ENCODE data around the gene TMEM219.

TMEM219 gene

GRCh38 chr16:30004424-30004776 is 42.5 kb downstream of the TMEM219 start:
- Histone ChIP-seq H3K4me1 (ENCODE audit: control insufficient read depth, insufficient read depth, low read length) (peaks cover 2% of the 10 kb centered on the region), H3K27me3 (ENCODE audit: control insufficient read depth, insufficient read depth, low read length) (peaks cover 3% of the 10 kb centered on the region), H3K36me3 (ENCODE audit: control insufficient read depth, insufficient read depth, low read length) (peaks cover 37% of the 10 kb centered on the region), H3K9me3 (ENCODE audit: control insufficient read depth, insufficient read depth, low read length) (no peaks in the 10 kb centered on the region), H3K9ac (ENCODE audit: low read depth, low read length) (no peak overlapping the region), H3K4me3 (ENCODE audit: low read depth, low read length) (no peak overlapping the region)

GRCh38 chr16:30004811-30005242 is 42.9 kb downstream of the TMEM219 start:
- no peak overlapping the region for H3K4me3 ChIP-seq (ENCODE audit: low read depth, low read length)
- H3K9ac ChIP-seq (ENCODE audit: low read depth, low read length), result no peak overlapping the region
- H3K36me3 ChIP-seq (ENCODE audit: control insufficient read depth, insufficient read depth, low read length), result peaks cover 37% of the 10 kb centered on the region
- peaks cover 4% of the 10 kb centered on the region for H3K27me3 ChIP-seq (ENCODE audit: control insufficient read depth, insufficient read depth, low read length)
- no peaks in the 10 kb centered on the region for H3K9me3 ChIP-seq (ENCODE audit: control insufficient read depth, insufficient read depth, low read length)
- peaks cover 2% of the 10 kb centered on the region for H3K4me1 ChIP-seq (ENCODE audit: control insufficient read depth, insufficient read depth, low read length)

DNA sequence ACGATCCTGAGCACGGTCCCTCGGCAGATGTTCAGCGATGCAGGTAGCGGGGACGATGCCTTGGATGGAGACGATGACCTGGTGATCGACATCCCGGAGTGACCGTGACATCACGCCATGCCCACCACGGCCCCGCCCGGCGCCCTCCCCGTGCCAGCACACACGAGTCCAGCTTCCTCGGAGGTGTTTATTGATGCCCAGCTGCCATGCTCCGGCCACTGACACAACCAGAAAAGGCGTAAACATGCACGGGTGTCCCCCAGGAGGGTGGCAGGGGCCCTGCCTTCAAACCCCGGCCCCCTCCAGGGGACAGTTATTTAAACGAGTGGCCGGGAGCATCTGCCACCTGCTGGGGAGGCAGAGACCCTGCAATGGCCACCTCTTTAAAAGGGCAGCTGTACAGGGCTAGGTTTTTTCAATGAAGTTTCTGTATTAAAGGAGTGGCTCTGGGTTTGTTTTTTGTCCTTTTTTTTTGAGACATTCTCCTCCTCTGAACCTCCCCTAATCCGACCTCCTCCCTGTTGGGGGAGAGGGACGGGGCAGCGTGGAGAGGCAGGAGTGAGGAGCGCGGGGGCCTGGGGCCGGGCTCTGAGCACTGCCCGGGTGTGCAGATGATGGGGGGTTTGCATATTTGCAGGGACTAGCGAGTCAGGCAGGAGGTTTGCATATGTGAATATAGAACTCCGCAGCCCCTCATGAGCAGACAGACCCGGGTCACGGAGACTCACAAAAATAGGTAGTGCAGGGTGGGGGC is 43.6 kb downstream of the TMEM219 start:
- Histone ChIP-seq H3K9ac (ENCODE audit: low read depth, low read length) (no peak overlapping the region), H3K9me3 (ENCODE audit: control insufficient read depth, insufficient read depth, low read length) (no peaks in the 10 kb centered on the region), H3K4me3 (ENCODE audit: low read depth, low read length) (no peak overlapping the region), H3K27me3 (ENCODE audit: control insufficient read depth, insufficient read depth, low read length) (peaks cover 11% of the 10 kb centered on the region), H3K36me3 (ENCODE audit: control insufficient read depth, insufficient read depth, low read length) (peaks cover 37% of the 10 kb centered on the region), H3K4me1 (ENCODE audit: control insufficient read depth, insufficient read depth, low read length) (peaks cover 2% of the 10 kb centered on the region)

GRCh38 chr16:30006095-30006473 is 44.2 kb downstream of the TMEM219 start:
- peaks cover 2% of the 10 kb centered on the region for H3K4me1 ChIP-seq (ENCODE audit: control insufficient read depth, insufficient read depth, low read length)
- no peaks in the 10 kb centered on the region for H3K9me3 ChIP-seq (ENCODE audit: control insufficient read depth, insufficient read depth, low read length)
- peaks cover 37% of the 10 kb centered on the region for H3K36me3 ChIP-seq (ENCODE audit: control insufficient read depth, insufficient read depth, low read length)
- H3K27me3 ChIP-seq (ENCODE audit: control insufficient read depth, insufficient read depth, low read length), result peaks cover 12% of the 10 kb centered on the region
- H3K9ac ChIP-seq (ENCODE audit: low read depth, low read length), result no peak overlapping the region
- H3K4me3 ChIP-seq (ENCODE audit: low read depth, low read length), result no peak overlapping the region

DNA sequence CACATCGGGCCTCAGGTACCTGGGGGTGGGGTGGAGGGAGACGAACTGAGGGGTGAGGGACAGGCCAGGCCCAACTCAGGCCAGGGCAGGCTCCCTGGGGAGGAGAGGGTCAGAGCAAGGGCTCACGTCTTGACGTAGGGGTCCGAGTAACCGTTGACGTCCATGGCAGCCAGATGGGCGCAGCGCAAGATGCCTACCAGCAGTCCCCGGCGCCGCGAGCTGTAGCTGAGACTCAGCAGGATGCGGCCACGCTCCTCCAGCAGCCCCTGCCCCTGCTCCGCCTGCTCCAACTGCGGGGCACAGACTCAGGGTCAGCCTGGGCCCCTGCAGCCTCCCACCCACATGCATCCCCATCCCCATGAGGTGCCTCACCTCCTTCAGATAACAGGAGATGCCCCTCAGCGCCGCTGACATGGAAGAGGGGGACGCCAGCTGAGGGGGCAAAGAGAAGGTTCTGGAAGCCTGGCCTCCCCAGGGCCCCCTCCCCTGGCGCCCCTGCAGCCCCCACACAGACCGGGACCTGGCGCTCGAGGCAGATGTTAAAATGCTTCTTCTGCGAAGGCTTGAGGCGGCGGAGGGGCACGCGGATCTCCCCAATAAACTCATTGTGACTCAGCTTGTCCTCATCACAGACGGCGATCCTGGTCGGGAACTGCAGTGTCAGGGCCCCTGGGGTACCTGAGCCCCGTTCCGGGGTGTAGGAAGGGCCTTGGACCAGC is 44.9 kb downstream of the TMEM219 start:
- Histone ChIP-seq H3K36me3 (ENCODE audit: control insufficient read depth, insufficient read depth, low read length) (peaks cover 34% of the 10 kb centered on the region), H3K4me1 (ENCODE audit: control insufficient read depth, insufficient read depth, low read length) (no peaks in the 10 kb centered on the region), H3K4me3 (ENCODE audit: low read depth, low read length) (no peak overlapping the region), H3K9me3 (ENCODE audit: control insufficient read depth, insufficient read depth, low read length) (no peaks in the 10 kb centered on the region), H3K27me3 (ENCODE audit: control insufficient read depth, insufficient read depth, low read length) (peaks cover 12% of the 10 kb centered on the region), H3K9ac (ENCODE audit: low read depth, low read length) (no peak overlapping the region)

DNA sequence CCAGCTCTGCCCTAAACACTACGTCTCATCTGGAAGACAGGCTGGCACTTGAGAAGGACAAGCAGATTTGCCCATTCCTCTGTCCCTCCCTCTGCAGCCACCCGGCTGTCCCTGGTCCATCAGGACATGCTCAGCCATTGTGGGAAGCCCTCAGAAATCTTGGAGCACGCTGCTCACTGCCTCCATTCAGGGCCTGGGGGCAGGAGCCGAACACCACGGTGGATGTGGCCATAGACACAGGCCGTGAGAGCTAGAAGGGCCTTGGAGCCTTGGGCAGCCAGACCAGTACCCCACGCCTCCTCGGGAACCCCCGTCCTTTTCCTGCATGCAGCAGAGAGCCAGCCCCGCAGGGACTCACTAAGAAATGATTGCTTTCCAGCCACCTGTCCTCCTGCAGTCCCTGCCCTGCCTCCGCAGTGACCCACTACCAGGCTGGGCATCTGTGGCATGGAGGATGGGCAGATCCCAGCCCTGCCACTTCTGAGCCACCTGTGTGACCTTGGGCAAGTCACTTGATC is 45.6 kb downstream of the TMEM219 start:
- H3K9me3 ChIP-seq (ENCODE audit: control insufficient read depth, insufficient read depth, low read length), result no peaks in the 10 kb centered on the region
- H3K9ac ChIP-seq (ENCODE audit: low read depth, low read length), result no peak overlapping the region
- H3K4me1 ChIP-seq (ENCODE audit: control insufficient read depth, insufficient read depth, low read length), result no peaks in the 10 kb centered on the region
- H3K4me3 ChIP-seq (ENCODE audit: low read depth, low read length), result no peak overlapping the region
- peaks cover 28% of the 10 kb centered on the region for H3K36me3 ChIP-seq (ENCODE audit: control insufficient read depth, insufficient read depth, low read length)
- H3K27me3 ChIP-seq (ENCODE audit: control insufficient read depth, insufficient read depth, low read length), result peaks cover 15% of the 10 kb centered on the region

DNA sequence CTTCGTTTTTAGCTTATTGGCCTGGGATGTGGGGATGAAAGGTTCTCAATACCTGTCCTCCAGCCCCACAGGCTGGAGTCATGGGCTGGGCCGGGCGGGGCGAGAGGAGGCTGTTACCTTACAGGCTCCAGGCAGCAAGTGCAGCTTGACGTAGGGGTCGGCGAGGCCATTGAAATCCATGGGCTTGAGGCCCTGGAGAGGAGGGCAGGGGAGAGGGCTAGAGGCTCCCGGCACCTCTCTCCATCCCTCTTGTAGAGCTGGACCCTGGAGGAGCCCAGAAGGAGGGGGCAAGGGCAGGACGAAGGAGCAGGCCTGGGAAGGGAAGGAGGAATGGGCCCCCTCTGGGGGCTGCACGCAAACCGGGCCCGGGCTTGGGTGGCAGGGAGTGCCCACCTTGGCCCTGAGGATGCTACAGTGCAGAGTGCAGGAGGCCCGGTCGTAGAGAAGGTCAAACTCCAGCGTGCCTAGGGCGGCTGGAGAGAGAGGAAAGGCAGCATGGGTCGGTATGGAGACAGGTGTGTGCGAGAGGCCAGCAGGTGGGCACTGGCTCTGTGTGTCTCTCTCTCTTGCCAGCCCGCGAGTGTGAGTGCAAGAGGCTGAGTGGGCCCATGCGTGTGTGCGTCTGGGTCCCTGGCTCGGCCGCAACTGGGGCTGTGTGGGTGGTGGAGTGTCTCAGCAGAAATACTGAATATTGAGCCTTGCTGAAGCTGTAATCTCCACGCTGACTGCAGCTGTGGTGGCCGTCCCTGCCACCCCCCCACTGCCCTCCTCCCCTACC is 47.4 kb downstream of the TMEM219 start:
- H3K9ac ChIP-seq (ENCODE audit: low read depth, low read length), result no peak overlapping the region
- H3K27me3 ChIP-seq (ENCODE audit: control insufficient read depth, insufficient read depth, low read length), result peaks cover 15% of the 10 kb centered on the region
- peaks cover 14% of the 10 kb centered on the region for H3K36me3 ChIP-seq (ENCODE audit: control insufficient read depth, insufficient read depth, low read length)
- H3K4me3 ChIP-seq (ENCODE audit: low read depth, low read length), result no peak overlapping the region
- H3K4me1 ChIP-seq (ENCODE audit: control insufficient read depth, insufficient read depth, low read length), result no peaks in the 10 kb centered on the region
- no peaks in the 10 kb centered on the region for H3K9me3 ChIP-seq (ENCODE audit: control insufficient read depth, insufficient read depth, low read length)

DNA sequence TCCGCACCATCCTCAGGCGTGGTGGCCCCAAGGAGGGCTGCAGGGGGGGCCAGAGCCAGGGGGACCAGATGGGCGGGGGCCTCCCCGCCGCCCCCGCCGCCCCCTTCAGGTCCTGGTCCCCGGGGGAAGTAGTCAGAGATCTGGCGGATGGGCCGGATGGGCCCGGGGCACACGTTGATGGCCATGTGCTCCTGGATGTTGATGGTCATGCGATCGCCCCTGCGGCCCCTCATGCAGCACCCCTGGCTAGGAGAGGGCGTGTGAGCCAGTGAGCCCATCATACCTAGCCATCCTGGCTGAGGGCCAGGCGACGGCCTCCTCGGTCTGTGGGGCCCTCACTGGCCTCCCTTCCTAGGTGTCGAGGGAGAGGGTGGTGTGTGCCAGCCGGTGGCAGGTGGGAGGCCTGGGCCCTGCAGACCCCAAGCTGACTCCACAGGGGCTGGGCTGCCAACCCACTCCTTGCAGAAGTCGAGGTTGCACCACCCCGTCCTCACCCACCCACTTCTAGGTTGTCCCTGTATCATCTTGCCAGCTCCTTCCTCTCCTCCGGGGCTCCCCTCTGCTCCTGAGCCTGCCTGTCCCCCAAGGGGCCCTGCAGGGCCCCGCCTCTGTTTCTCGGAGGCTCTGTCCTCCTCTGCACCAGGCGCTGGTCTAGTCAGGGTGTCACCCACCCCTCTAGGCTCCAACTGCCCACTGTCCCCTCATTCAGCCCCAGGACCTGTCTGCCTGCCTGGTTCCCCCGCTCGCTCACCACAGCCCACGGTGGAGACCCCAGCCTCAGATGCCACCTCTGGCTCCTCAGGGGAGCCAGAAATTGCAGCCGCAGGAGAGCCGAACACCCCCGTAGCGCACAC is 48.3 kb downstream of the TMEM219 start:
- Histone ChIP-seq H3K27me3 (ENCODE audit: control insufficient read depth, insufficient read depth, low read length) (peaks cover 15% of the 10 kb centered on the region), H3K4me1 (ENCODE audit: control insufficient read depth, insufficient read depth, low read length) (no peaks in the 10 kb centered on the region), H3K36me3 (ENCODE audit: control insufficient read depth, insufficient read depth, low read length) (peaks cover 12% of the 10 kb centered on the region), H3K9ac (ENCODE audit: low read depth, low read length) (no peak overlapping the region), H3K4me3 (ENCODE audit: low read depth, low read length) (peak overlapping the region; percentile 61), H3K9me3 (ENCODE audit: control insufficient read depth, insufficient read depth, low read length) (no peaks in the 10 kb centered on the region)

GRCh38 chr16:30010844-30011713 is 49.2 kb downstream of the TMEM219 start, which contains the start of gene DOC2A:
Gene DOC2A, minus strand, starts transcription at chr16:30011027. Its CDS starts 805 bp downstream, at chr16:30010222.
- H3K9ac ChIP-seq (ENCODE audit: low read depth, low read length), result no peak within 1 kb of the TSS
- peaks cover 7% of the 10 kb centered on the region for H3K36me3 ChIP-seq (ENCODE audit: control insufficient read depth, insufficient read depth, low read length)

GRCh38 chr16:30011714-30012504 is 50.0 kb downstream of the TMEM219 start:
- H3K4me3 ChIP-seq (ENCODE audit: low read depth, low read length), result peak overlapping the region; percentile 68
- H3K36me3 ChIP-seq (ENCODE audit: control insufficient read depth, insufficient read depth, low read length), result no peaks in the 10 kb centered on the region
- H3K9me3 ChIP-seq (ENCODE audit: control insufficient read depth, insufficient read depth, low read length), result no peaks in the 10 kb centered on the region
- H3K27me3 ChIP-seq (ENCODE audit: control insufficient read depth, insufficient read depth, low read length), result peaks cover 15% of the 10 kb centered on the region
- no peak overlapping the region for H3K9ac ChIP-seq (ENCODE audit: low read depth, low read length)
- H3K4me1 ChIP-seq (ENCODE audit: control insufficient read depth, insufficient read depth, low read length), result no peaks in the 10 kb centered on the region

More at GRCh38 chr16:30010844-30011713, 49.2 kb downstream of the TMEM219 start, which contains the start of gene DOC2A:
- H3K9me3 ChIP-seq (ENCODE audit: control insufficient read depth, insufficient read depth, low read length), result no peaks in the 10 kb centered on the region
- H3K4me3 ChIP-seq (ENCODE audit: low read depth, low read length), result peak within 1 kb of the TSS; percentile 68
- H3K27me3 ChIP-seq (ENCODE audit: control insufficient read depth, insufficient read depth, low read length), result peaks cover 15% of the 10 kb centered on the region
- H3K4me1 ChIP-seq (ENCODE audit: control insufficient read depth, insufficient read depth, low read length), result no peaks in the 10 kb centered on the region

Data from iPS-15b (cell line).